HG03103 (cell line): ENCODE data around the gene SEC24D.

Experiments used
- ATAC-seq: cut with Tn5 transposase; IDR thresholded peaks from one replicate; pipeline ENCODE4 v1.9.1; 2021; ENCODE audit warnings: low read depth; ENCODE audit not compliant: unreplicated experiment

Gene SEC24D

GRCh38 chr4:118727360-118727759, 108.6 kb downstream of the SEC24D start:
- ATAC-seq = no peak

GRCh38 chr4:118723369-118723768, 112.6 kb downstream of the SEC24D start:
- ATAC-seq = no peak

GRCh38 chr4:118721752-118722151, 114.2 kb downstream of the SEC24D start:
- ATAC-seq = no peak

GRCh38 chr4:118718511-118719170, 117.3 kb downstream of the SEC24D start:
- no peak for ATAC-seq

DNA sequence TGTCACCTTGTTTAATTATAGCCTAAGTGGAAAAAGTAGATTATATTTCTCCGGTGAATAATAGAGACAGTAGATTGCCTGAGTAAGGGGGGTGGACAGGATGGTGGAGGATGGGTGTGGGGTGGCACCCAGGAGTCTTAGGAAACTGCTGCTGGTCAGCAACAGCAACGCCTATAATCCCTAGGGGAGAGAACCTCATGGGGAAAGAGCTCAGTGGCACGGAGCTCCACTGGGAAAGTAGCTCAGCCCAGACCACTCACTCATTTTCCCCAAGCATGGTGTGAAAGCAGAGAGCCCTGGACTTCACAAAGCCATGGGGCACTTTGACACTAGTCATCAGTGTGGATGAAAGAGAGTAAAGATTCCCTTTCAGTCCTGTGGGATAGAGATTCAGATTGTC, 119.6 kb downstream of the SEC24D start:
- no peak for ATAC-seq

- no peak for ATAC-seq
Observed at GRCh38 chr4:118714682-118715081, 121.2 kb downstream of the SEC24D start.

DNA sequence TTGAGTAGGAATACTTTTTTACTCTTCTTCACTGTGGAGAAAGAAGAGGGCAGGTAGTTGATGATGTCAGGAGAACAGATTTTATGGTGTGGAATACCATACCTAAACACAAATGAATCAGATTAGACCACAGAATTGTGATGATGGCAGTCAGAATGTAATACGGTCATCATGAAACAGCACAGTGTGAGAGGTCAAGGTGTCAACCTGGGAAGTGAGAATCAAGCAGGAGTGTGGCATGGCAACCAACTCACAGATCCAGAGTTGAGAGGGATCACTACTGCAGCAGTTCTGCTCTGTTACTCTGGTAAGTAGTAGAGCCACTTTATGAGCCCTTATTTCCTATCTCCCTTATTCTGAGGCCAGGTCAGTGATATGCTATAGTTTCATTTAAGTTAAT, 123.1 kb downstream of the SEC24D start:
- ATAC-seq = no peak

DNA sequence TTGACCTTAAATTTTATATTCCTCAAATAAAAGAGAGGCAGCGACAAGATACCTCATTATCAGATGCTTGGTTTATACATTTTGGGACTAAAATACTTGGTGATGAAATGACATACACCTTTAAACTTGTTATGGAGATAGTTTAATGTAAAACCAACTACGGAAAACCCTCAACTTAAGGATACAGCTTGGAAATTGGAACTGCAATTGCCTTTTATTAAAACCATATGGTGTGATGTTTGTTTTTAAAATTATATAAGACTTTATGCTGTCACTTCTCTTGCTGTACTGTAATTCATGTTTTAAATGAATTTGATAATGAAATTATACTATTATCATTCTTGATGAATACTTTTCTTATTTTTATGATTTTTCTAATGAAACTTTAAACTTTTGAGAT, 124.9 kb downstream of the SEC24D start:
- no peak for ATAC-seq

- no peak for ATAC-seq
Observed at GRCh38 chr4:118703118-118703517, 132.8 kb downstream of the SEC24D start.

- ATAC-seq = peak; percentile 99
Observed at GRCh38 chr4:118684873-118685811, 150.8 kb downstream of the SEC24D start, which contains the start of gene METTL14. TSS of gene METTL14 (plus strand) at chr4:118685392. CDS start at chr4:118685535, 143 bp downstream.

DNA sequence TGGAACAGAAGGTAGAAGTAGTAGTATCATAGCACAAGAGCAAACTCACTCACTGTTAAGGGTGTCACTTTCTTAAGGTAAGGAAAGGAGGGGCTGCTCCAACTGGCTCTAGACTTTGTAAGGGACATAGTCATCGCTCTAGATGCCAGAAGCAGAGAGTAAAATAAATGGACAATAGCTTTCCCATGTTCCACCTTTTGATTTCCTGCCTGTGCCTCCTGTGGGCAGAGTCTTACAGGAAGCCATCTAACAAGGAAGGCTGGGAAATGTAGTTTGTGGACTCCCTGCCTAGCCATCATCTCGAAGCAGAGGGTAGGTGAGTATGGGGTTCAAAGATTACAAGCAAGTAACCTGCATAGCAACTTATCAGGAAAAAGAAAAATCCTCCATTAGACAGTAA, 152.4 kb downstream of the SEC24D start:
- no peak for ATAC-seq

DNA sequence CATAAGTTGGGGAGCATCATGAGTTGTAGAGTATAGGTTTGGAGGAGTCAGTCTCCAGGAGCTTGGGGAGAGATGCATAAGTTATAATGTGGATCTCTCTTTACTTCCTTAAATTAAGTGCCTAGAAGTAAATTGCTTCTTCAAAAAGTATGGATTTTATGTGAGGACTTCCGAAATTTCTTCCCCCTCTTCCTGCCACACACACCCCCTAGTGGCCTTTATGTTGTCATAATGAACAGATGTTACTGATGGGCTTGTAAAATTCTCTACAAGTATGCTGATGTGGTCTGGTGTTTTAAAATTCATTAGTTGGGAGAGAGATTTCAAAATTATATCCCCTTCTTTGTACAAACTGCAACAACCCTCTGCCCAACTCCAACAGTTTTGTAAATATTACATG, 153.0 kb downstream of the SEC24D start:
- no peak for ATAC-seq

- ATAC-seq = no peak
Observed at GRCh38 chr4:118680808-118681207, 155.1 kb downstream of the SEC24D start.

- no peak for ATAC-seq
Observed at GRCh38 chr4:118676128-118676527, 159.8 kb downstream of the SEC24D start.
